PC-9 (cell line): ENCODE results near the gene RCC2. TPM values are rescaled to one million over a fixed set of nuclear protein-coding genes. Genes with fewer than 3 reads are reported as not detected.
"Not testable (repeated sequence)": the region's sequence is repeated elsewhere in the genome, so short reads cannot be mapped to it uniquely, and the experiment has no call there.

ENCODE experiments used
- BruUV-seq: library from RNA; stranded (reverse); fragments of 400-500 nt; replicated peaks from 2 replicates; lab custom pipeline; 2021; lab: Mats Ljungman, UMichigan
- CTCF ChIA-PET: fragments of 300-600 bp; sonication (Branson Sonifier 250); formaldehyde crosslinking; loops from one replicate; lab custom pipeline; 2022; ENCODE audit warnings: antibody characterized with exemption; lab: Charles Lee
- POLR2A ChIA-PET: fragments of 300-600 bp; sonication (Branson Sonifier 250); formaldehyde crosslinking; loops from one replicate; lab custom pipeline; 2022; ENCODE audit warnings: antibody characterized with exemption; ENCODE audit not compliant: unreplicated experiment; lab: Charles Lee
- DNase-seq, 2 experiments: peaks; one replicate each; pipeline versions ENCODE4 v3.0.0 to v3.0.0-alpha.2; 2015 to 2022; ENCODE audit warnings: mixed read lengths in 1 of 2
- H2AFZ ChIP-seq: fragments of 200-600 bp; sonication (generic); 2 replicates; pipeline ENCODE4 v1.8.1; 2017; ENCODE audit warnings: antibody characterized with exemption
- H3F3A ChIP-seq: fragments of 200-600 bp; sonication (generic); 2 replicates; pipeline ENCODE4 v1.8.1; 2017; ENCODE audit warnings: antibody characterized with exemption, mild to moderate bottlenecking, low read depth; ENCODE audit not compliant: insufficient read depth
- H3K27ac ChIP-seq: fragments of 200-600 bp; sonication (generic); 2 replicates; pipeline ENCODE4 v1.6.1; 2016; ENCODE audit warnings: mixed run types
- H3K27me3 ChIP-seq: fragments of 200-600 bp; sonication (generic); 2 replicates; pipeline ENCODE4 v1.6.1; 2016; ENCODE audit warnings: low read depth, mixed run types; ENCODE audit not compliant: insufficient read depth
- H3K36me3 ChIP-seq: fragments of 200-600 bp; sonication (generic); 2 replicates; pipeline ENCODE4 v1.6.1; 2016; ENCODE audit warnings: low read depth, mixed run types
- H3K4me1 ChIP-seq: fragments of 200-600 bp; sonication (generic); replicated peaks from 2 replicates; pipeline ENCODE4 v1.6.1; 2016; ENCODE audit warnings: mixed run types; ENCODE audit not compliant: insufficient read depth
- H3K4me2 ChIP-seq: fragments of 200-600 bp; sonication (generic); 2 replicates; pipeline ENCODE4 v1.6.1; 2017; ENCODE audit warnings: mixed run types
- H3K4me3 ChIP-seq: fragments of 200-600 bp; sonication (generic); 2 replicates; pipeline ENCODE4 v1.6.1; 2016; ENCODE audit warnings: mixed run types
- H3K79me2 ChIP-seq: fragments of 200-600 bp; sonication (generic); 2 replicates; pipeline ENCODE4 v1.6.1; 2017; ENCODE audit warnings: low read depth, mixed run types
- H3K9me2 ChIP-seq: fragments of 200-600 bp; sonication (generic); 2 replicates; pipeline ENCODE4 v1.8.1; 2017; ENCODE audit warnings: mild to moderate bottlenecking; ENCODE audit not compliant: insufficient read depth
- H3K9me3 ChIP-seq: fragments of 200-600 bp; sonication (generic); 2 replicates; pipeline ENCODE4 v1.8.1; 2016; ENCODE audit warnings: low read depth; ENCODE audit not compliant: insufficient read depth
- H4K20me1 ChIP-seq: fragments of 200-600 bp; sonication (generic); 2 replicates; pipeline ENCODE4 v1.8.1; 2017; ENCODE audit not compliant: insufficient read depth
- CTCF ChIP-seq: fragments of 200-600 bp; sonication (generic); conservative IDR thresholded peaks from 2 replicates; pipeline ENCODE4 v1.6.1; 2017; ENCODE audit warnings: mixed run types, antibody characterized with exemption, mild to moderate bottlenecking, moderate library complexity
- EZH2 ChIP-seq: fragments of 200-600 bp; sonication (generic); IDR thresholded peaks from 2 replicates; pipeline ENCODE4 v1.8.0; 2017; ENCODE audit warnings: antibody characterized with exemption, low read depth
- intact Hi-C: fragments of 100-400 bp; cut with micrococcal nuclease; formaldehyde crosslinking; loops from one replicate; pipeline ENCODE4 v1.10.0; 2022; ENCODE audit not compliant: unreplicated experiment
- total RNA-seq: library from RNA; stranded (reverse); gene quantifications from 2 replicates; pipeline ENCODE4 v1.2.3, GENCODE V29; 2021

Gene RCC2
- total RNA-seq, 1 experiment from 2014 or later = 170 TPM

DNA sequence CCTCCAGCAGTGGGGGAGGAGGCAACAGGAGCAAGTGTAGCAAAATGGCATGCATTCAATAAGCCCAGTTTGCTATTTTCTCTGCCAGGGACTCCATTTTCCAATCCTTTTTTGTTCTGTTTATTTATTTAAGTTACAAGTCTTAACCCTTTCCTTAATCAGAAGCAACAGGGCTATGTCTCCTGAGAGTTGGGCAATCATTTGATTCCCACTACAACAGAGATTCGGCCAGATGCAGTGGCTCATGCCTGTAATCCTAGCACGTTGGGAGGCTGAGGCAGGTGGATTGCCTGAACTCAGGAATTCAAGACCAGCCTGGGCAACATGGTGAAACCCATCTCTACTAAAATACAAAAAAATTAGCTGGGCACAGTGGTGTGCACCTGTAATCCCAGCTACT lies 25.5 kb downstream of the RCC2 start:
- DNase-seq = no peak
- H3K79me2 ChIP-seq = no peaks in the 10 kb centered on the region
- H3K27me3 ChIP-seq = no peaks in the 10 kb centered on the region
- no peaks in the 10 kb centered on the region for H4K20me1 ChIP-seq
- BruUV-seq = no TSS peak
- H3K4me2 ChIP-seq = no peak overlapping the region
- H3K9me2 ChIP-seq = no peaks in the 10 kb centered on the region
- no peak overlapping the region for H2AFZ ChIP-seq
- ChIA-PET POLR2A (no interaction called here), CTCF (no interaction called here)
- no peak for TF ChIP-seq CTCF
- TF ChIP-seq EZH2 = no peak
- no peak overlapping the region for H3K27ac ChIP-seq
- H3K4me3 ChIP-seq = no peak overlapping the region
- no peaks in the 10 kb centered on the region for H3K9me3 ChIP-seq
- intact Hi-C loops = no loop called here
- H3F3A ChIP-seq = peaks cover 10% of the 10 kb centered on the region; the same call in 1 of the 2 replicates
- H3K36me3 ChIP-seq = peaks cover 10% of the 10 kb centered on the region; the same call in 1 of the 2 replicates
- no peaks in the 10 kb centered on the region; the same call in 1 of the 2 replicates for H3K4me1 ChIP-seq

GRCh38 chr1:17412093-17412870 lies 27.2 kb downstream of the RCC2 start:
- DNase-seq = peak; percentile 67 to 77
- H3F3A ChIP-seq = peaks cover 10% of the 10 kb centered on the region; the same call in 1 of the 2 replicates
- H3K79me2 ChIP-seq = no peaks in the 10 kb centered on the region
- no peak overlapping the region for H2AFZ ChIP-seq
- ChIA-PET POLR2A (interaction anchor here (0.6 kb wide), 1 partner anchor 200 kb away, joined by 4 read pairs; no protein-coding TSS in a partner anchor), CTCF (interaction anchor here (0.5 kb wide), 1 partner anchor 292 kb away, joined by 5 read pairs; no protein-coding TSS in a partner anchor)
- H3K9me2 ChIP-seq = no peaks in the 10 kb centered on the region
- no peak overlapping the region for H3K4me3 ChIP-seq
- TF ChIP-seq EZH2 (no peak), CTCF (no peak)
- H4K20me1 ChIP-seq = no peaks in the 10 kb centered on the region
- H3K4me2 ChIP-seq = no peak overlapping the region
- H3K9me3 ChIP-seq = no peaks in the 10 kb centered on the region
- H3K36me3 ChIP-seq = peaks cover 10% of the 10 kb centered on the region; the same call in 1 of the 2 replicates
- intact Hi-C loops = loop anchor here (1.0 kb wide), 1 partner anchor 29 kb away; no protein-coding TSS in a partner anchor
- no peaks in the 10 kb centered on the region for H3K27me3 ChIP-seq
- no TSS peak for BruUV-seq
- peak overlapping the region; percentile 6; the same call in 1 of the 2 replicates for H3K27ac ChIP-seq
- no peaks in the 10 kb centered on the region; the same call in 1 of the 2 replicates for H3K4me1 ChIP-seq

DNA sequence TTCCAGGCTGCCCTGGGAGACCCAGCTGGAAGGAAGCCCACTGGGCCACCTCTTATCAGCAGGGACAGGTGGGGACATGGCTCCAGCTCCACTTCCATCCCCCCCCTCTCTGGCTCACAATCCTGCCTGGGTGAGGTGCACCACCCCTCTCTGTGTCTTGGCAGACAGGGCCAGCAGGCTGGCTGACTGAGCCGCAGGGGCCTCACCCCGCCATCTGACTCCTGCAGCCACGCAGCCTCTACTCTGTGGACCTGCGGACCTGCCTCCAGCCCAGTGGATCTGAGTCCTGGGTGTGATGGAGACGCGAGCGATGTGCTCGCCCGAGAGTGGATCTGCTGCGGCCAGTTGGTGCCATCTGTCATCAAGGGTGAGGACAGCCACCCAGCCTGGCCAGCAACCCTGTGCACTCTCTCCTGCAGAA lies 30.1 kb downstream of the RCC2 start:
- no peaks in the 10 kb centered on the region for H3K79me2 ChIP-seq
- ChIA-PET POLR2A (no interaction called here), CTCF (no interaction called here)
- TF ChIP-seq CTCF = no peak
- no peak for TF ChIP-seq EZH2
- no peaks in the 10 kb centered on the region for H4K20me1 ChIP-seq
- BruUV-seq = no TSS peak
- H3K9me2 ChIP-seq = no peaks in the 10 kb centered on the region
- no peak for DNase-seq
- no peaks in the 10 kb centered on the region for H3K27me3 ChIP-seq
- no peaks in the 10 kb centered on the region for H3K9me3 ChIP-seq
- no peak overlapping the region for H3K27ac ChIP-seq
- H2AFZ ChIP-seq = no peak overlapping the region
- no peak overlapping the region for H3K4me3 ChIP-seq
- no peak overlapping the region for H3K4me2 ChIP-seq
- intact Hi-C loops = no loop called here
- peaks cover 3% of the 10 kb centered on the region; the same call in 1 of the 2 replicates for H3K36me3 ChIP-seq
- H3K4me1 ChIP-seq = no peaks in the 10 kb centered on the region; the same call in none of the 2 replicates
- peaks cover 16% of the 10 kb centered on the region; the same call in 1 of the 2 replicates for H3F3A ChIP-seq

DNA sequence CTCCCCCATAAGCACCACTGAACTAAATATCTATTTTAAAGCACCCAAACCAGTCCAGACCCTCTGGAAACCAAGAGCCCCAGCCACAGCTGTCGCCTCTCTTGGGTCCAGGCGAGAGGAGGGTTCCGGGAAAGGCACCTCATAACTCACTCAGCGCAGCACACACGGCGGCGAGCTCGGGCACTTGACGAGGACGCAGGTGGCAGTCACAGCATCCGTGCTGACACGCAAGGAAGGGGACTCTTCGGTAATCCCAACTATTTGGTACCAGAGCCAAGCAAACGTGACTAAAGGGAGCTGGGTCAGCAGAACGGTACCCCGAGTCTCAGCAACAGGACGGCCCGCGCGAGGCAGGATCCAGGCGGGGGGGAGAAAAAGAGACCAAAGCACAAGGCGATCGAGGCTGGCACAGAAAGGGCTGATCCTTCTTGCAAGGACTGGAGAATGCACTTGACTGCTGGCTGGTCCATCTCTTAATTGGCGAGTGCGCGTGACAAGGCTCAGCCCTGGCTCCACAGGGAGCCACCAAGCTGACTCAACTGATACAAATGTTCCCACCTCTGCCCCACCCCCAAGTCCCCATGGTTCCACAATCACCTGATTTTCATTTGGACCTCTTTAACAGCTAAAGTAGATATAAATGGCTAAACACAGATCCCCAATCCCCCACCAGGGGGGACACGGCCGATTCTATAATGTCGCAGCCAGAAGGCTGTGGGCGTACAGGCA lies 31.5 kb downstream of the RCC2 start:
- H3K9me3 ChIP-seq, H3K4me3 ChIP-seq, H3K9me2 ChIP-seq, H3K4me1 ChIP-seq, H3K79me2 ChIP-seq, DNase-seq, BruUV-seq, H3K4me2 ChIP-seq, H4K20me1 ChIP-seq, H3K27ac ChIP-seq, H3K27me3 ChIP-seq, intact Hi-C loops, H2AFZ ChIP-seq, H3K36me3 ChIP-seq: not testable (repeated sequence)
- H3F3A ChIP-seq = peaks cover 12% of the 10 kb centered on the region; the same call in 1 of the 2 replicates
- CTCF ChIA-PET = interaction anchor here (0.6 to 0.7 kb wide), 2 partner anchors 11 to 37 kb away, joined by 3 to 4 read pairs; no protein-coding TSS in a partner anchor
- POLR2A ChIA-PET = interaction anchor here (0.6 to 0.7 kb wide), 2 partner anchors 320 to 796 kb away, joined by 4 read pairs; no protein-coding TSS in a partner anchor
